ENCODE data around the gene SEMA7A.

Gene SEMA7A

GRCh38 chr15:74431645-74432044 is 2.1 kb downstream of the SEMA7A start:
- H3K36me3 ChIP-seq (replicated peaks; ENCODE audit: low read depth, low read length) = peaks cover 68% of the 10 kb centered on the region
- H3K4me1 ChIP-seq (ENCODE audit: low read length) = peaks cover 76% of the 10 kb centered on the region
- H3K4me3 ChIP-seq (ENCODE audit: low read length) = peak overlapping the region; percentile 95
- H3K4me2 ChIP-seq (ENCODE audit: low read length) = peak overlapping the region; percentile 95
- H3K27ac ChIP-seq (ENCODE audit: low read length) = peak overlapping the region; percentile 85
- peaks cover 97% of the 10 kb centered on the region for H3K79me2 ChIP-seq (ENCODE audit: low read length)
- H3K27me3 ChIP-seq (ENCODE audit: low read depth, low read length) = no peaks in the 10 kb centered on the region
- TF ChIP-seq EZH2phosphoT487 (IDR thresholded peaks at IDR 0.05; ENCODE audit: low read depth) = no peak
- TF ChIP-seq, protein P1, sequence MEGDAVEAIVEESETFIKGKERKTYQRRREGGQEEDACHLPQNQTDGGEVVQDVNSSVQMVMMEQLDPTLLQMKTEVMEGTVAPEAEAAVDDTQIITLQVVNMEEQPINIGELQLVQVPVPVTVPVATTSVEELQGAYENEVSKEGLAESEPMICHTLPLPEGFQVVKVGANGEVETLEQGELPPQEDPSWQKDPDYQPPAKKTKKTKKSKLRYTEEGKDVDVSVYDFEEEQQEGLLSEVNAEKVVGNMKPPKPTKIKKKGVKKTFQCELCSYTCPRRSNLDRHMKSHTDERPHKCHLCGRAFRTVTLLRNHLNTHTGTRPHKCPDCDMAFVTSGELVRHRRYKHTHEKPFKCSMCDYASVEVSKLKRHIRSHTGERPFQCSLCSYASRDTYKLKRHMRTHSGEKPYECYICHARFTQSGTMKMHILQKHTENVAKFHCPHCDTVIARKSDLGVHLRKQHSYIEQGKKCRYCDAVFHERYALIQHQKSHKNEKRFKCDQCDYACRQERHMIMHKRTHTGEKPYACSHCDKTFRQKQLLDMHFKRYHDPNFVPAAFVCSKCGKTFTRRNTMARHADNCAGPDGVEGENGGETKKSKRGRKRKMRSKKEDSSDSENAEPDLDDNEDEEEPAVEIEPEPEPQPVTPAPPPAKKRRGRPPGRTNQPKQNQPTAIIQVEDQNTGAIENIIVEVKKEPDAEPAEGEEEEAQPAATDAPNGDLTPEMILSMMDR (IDR thresholded peaks at IDR 0.05; ENCODE audit: low read depth, low read length) = no peak
- no peaks in the 10 kb centered on the region for H3K9me3 ChIP-seq (ENCODE audit: insufficient read depth, low read length)
- no peak overlapping the region for H2AFZ ChIP-seq (ENCODE audit: low read depth, low read length)
- H4K20me1 ChIP-seq (ENCODE audit: insufficient read depth, low read length) = peaks cover 63% of the 10 kb centered on the region
- H3K9ac ChIP-seq (ENCODE audit: low read length) = peak overlapping the region; percentile 99

GRCh38 chr15:74431116-74431515 is 2.6 kb downstream of the SEMA7A start:
- Histone ChIP-seq H3K79me2 (ENCODE audit: low read length) (peaks cover 98% of the 10 kb centered on the region), H3K36me3 (replicated peaks; ENCODE audit: low read depth, low read length) (peaks cover 73% of the 10 kb centered on the region), H3K9me3 (ENCODE audit: insufficient read depth, low read length) (no peaks in the 10 kb centered on the region), H3K9ac (ENCODE audit: low read length) (peak overlapping the region; percentile 99), H3K4me3 (ENCODE audit: low read length) (peak overlapping the region; percentile 95), H4K20me1 (ENCODE audit: insufficient read depth, low read length) (peaks cover 68% of the 10 kb centered on the region), H2AFZ (ENCODE audit: low read depth, low read length) (no peak overlapping the region), H3K27me3 (ENCODE audit: low read depth, low read length) (no peaks in the 10 kb centered on the region), H3K27ac (ENCODE audit: low read length) (peak overlapping the region; percentile 85), H3K4me2 (ENCODE audit: low read length) (peak overlapping the region; percentile 95), H3K4me1 (ENCODE audit: low read length) (peaks cover 76% of the 10 kb centered on the region)
- no peak for TF ChIP-seq EZH2phosphoT487 (IDR thresholded peaks at IDR 0.05; ENCODE audit: low read depth)
- TF ChIP-seq, protein P1 (IDR thresholded peaks at IDR 0.05; ENCODE audit: low read depth, low read length) = no peak

DNA sequence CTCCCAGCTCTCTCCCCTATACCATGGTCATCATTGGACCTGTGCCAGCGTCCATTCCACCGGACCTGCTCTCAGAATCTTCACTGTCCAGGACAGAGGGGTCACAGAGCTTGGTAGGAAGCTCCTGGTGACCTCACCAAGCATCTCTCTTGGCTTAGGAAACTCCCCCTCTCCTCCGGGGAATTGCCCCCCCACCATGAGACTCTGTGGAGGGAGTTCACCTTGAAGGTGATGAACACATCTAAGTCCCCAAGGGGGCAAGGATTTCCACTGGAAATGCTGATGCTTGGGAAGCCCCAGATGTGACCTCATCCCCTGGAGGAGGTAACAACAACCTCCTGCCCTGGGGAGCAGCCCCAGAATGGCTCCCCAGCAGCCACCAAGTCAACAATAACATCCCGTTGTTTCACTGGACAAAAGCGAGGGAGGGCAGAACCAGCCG is 3.2 kb downstream of the SEMA7A start:
- Histone ChIP-seq H3K4me1 (ENCODE audit: low read length) (peaks cover 74% of the 10 kb centered on the region), H3K27ac (ENCODE audit: low read length) (peak overlapping the region; percentile 85), H3K9me3 (ENCODE audit: insufficient read depth, low read length) (no peaks in the 10 kb centered on the region), H3K4me3 (ENCODE audit: low read length) (peak overlapping the region; percentile 95), H3K9ac (ENCODE audit: low read length) (peak overlapping the region; percentile 99), H3K4me2 (ENCODE audit: low read length) (peak overlapping the region; percentile 95), H3K36me3 (replicated peaks; ENCODE audit: low read depth, low read length) (peaks cover 76% of the 10 kb centered on the region), H3K27me3 (ENCODE audit: low read depth, low read length) (no peaks in the 10 kb centered on the region), H4K20me1 (ENCODE audit: insufficient read depth, low read length) (peaks cover 74% of the 10 kb centered on the region), H3K79me2 (ENCODE audit: low read length) (peaks cover 98% of the 10 kb centered on the region), H2AFZ (ENCODE audit: low read depth, low read length) (no peak overlapping the region)
- TF ChIP-seq EZH2phosphoT487 (IDR thresholded peaks at IDR 0.05; ENCODE audit: low read depth) = no peak
- TF ChIP-seq, protein P1 (IDR thresholded peaks at IDR 0.05; ENCODE audit: low read depth, low read length) = no peak

DNA sequence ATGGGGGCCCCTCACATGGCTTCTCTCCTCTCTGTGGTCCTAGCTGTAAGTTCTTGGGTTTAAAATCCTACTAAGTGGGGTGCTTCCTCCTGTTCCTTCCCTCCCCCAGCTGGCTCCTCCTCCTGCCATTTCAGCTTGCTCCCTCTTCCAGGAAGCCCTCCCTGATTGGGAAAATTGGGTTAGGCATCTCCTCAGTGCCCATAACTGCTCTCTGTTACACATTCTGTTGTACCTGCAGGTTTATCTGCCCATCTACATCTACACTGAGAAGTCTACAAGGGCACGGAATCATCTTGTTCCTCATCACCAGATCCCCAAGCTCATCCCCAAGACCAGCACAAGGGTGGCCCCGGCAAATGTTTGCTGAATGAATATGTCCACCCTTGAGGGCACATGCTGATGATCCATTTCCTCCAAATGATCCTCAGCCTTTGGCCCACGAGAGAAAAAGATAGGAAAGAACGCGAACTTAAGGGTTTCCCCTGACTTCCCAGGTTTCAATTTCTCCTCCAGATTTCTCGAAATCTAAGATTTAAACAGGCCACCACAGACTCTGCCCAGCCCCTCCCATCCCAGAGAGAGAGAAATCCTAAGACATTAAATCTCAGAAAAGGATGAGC is 3.9 kb downstream of the SEMA7A start:
- H3K9ac ChIP-seq (ENCODE audit: low read length) = peak overlapping the region; percentile 99
- no peaks in the 10 kb centered on the region for H3K27me3 ChIP-seq (ENCODE audit: low read depth, low read length)
- peaks cover 83% of the 10 kb centered on the region for H3K36me3 ChIP-seq (replicated peaks; ENCODE audit: low read depth, low read length)
- peaks cover 74% of the 10 kb centered on the region for H3K4me1 ChIP-seq (ENCODE audit: low read length)
- no peak overlapping the region for H2AFZ ChIP-seq (ENCODE audit: low read depth, low read length)
- peak overlapping the region; percentile 85 for H3K27ac ChIP-seq (ENCODE audit: low read length)
- H4K20me1 ChIP-seq (ENCODE audit: insufficient read depth, low read length) = peaks cover 80% of the 10 kb centered on the region
- peak overlapping the region; percentile 95 for H3K4me2 ChIP-seq (ENCODE audit: low read length)
- no peak for TF ChIP-seq EZH2phosphoT487 (IDR thresholded peaks at IDR 0.05; ENCODE audit: low read depth)
- TF ChIP-seq, protein P1 (IDR thresholded peaks at IDR 0.05; ENCODE audit: low read depth, low read length) = no peak
- H3K79me2 ChIP-seq (ENCODE audit: low read length) = peaks cover 98% of the 10 kb centered on the region
- no peaks in the 10 kb centered on the region for H3K9me3 ChIP-seq (ENCODE audit: insufficient read depth, low read length)
- peak overlapping the region; percentile 95 for H3K4me3 ChIP-seq (ENCODE audit: low read length)

Measured in OCI-LY3 (cell line).